K562 (cell line): ENCODE data around the gene FARSA. TPM values are rescaled to one million over a fixed set of nuclear protein-coding genes. Genes with fewer than 3 reads are reported as not detected.
A peak's percentile ranks its signal among the peaks of the same experiment; 100 is the strongest.

Experiments used
- DDX20 ChIP-seq: fragments of 450-650 bp; IDR thresholded peaks from 2 replicates; pipeline ENCODE4 v1.6.1; 2016; ENCODE audit warnings: missing genetic modification characterization, low read depth, mild to moderate bottlenecking, missing compliant biosample characterization, moderate library complexity
- KAT7 ChIP-seq: sonication (generic); formaldehyde crosslinking; IDR thresholded peaks from 2 replicates; pipeline ENCODE4 v1.8.0; 2022; ENCODE audit warnings: missing genetic modification reagents, mild to moderate bottlenecking, borderline replicate concordance
- NR3C1 ChIP-seq: sonication (generic); formaldehyde crosslinking; IDR thresholded peaks from 2 replicates; pipeline ENCODE4 v1.8.1; 2022; ENCODE audit warnings: missing genetic modification reagents
- POLR2A ChIP-seq: fragments of 450-650 bp; conservative IDR thresholded peaks from 2 replicates; pipeline ENCODE4 v1.6.1; 2016
- TAF15 ChIP-seq: fragments of 200-400 bp; formaldehyde crosslinking; IDR thresholded peaks from 2 replicates; pipeline ENCODE4 v1.6.1; 2017; ENCODE audit warnings: mild to moderate bottlenecking, low read depth, low read length, moderate library complexity
- ZBTB49 ChIP-seq: sonication (generic); formaldehyde crosslinking; IDR thresholded peaks from 2 replicates; pipeline ENCODE4 v1.8.0; 2022; ENCODE audit warnings: missing genetic modification reagents, mild to moderate bottlenecking, borderline replicate concordance
- ZC3H8 ChIP-seq: fragments of 450-650 bp; IDR thresholded peaks from 2 replicates; pipeline ENCODE4 v1.6.1; 2017
- ZKSCAN8 ChIP-seq: fragments of 200-800 bp; sonication (Bioruptor generic); IDR thresholded peaks from 2 replicates; pipeline ENCODE4 v1.6.1; 2016; ENCODE audit warnings: missing genetic modification characterization, missing compliant biosample characterization
- polyA plus RNA-seq, 8 experiments: library from polyadenylated mRNA; depleted of rRNA in 4 of 8; stranded (reverse) in 5 of 8; unstranded in 3 of 8; fragments of >200 nt; fragmentation: Nextera tagmentation in 2 of 8; fragmentation: Illumina TruSeq in 1 of 8; extraction: Ambion mirVana in 2 of 8; extraction: Trizol in 1 of 8; gene quantifications; 2 replicates each; pipeline versions ENCODE4 v1.2.1 to v1.2.3, GENCODE V29; 2011 to 2014; ENCODE audit warnings: inconsistent platforms in 1 of 8, missing spikeins in 1 of 8
- total RNA-seq, 7 experiments: library from RNA; depleted of rRNA in 6 of 7; stranded (reverse); fragments of >200 nt in 6 of 7; fragmentation: Illumina TruSeq in 2 of 7; extraction: Trizol in 2 of 7; gene quantifications; 2 replicates each; pipeline versions ENCODE4 v1.2.1 to v1.2.3, GENCODE V29; 2011 to 2021; ENCODE audit warnings: low replicate concordance in 1 of 7
- TF ChIP-seq, protein P1 (sequence below), 2 experiments: fragments of 200-800 bp in 1 of 2; sonication (Bioruptor generic) in 1 of 2; sonication (generic) in 1 of 2; formaldehyde crosslinking in 1 of 2; IDR thresholded peaks in 1 of 2; conservative IDR thresholded peaks in 1 of 2; 2 replicates each; pipeline versions ENCODE4 v1.5.0 to v1.6.1; 2016 to 2020; ENCODE audit warnings: missing compliant biosample characterization in 1 of 2, missing genetic modification characterization in 1 of 2, missing genetic modification reagents in 1 of 2
- TF ChIP-seq, protein P2 (sequence below): fragments of 200-600 bp; sonication (generic); IDR thresholded peaks from one replicate; pipeline ENCODE4 v1.6.1; 2012; ENCODE audit warnings: mild to moderate bottlenecking, low read depth, low read length, inconsistent platforms

Gene FARSA
- total and polyA plus RNA-seq, 9 of the 15 experiments (the other 6 are each of a cell fraction or from before 2014, with no cell fraction given), result 25.2 to 237 (median 89.6) TPM

DNA sequence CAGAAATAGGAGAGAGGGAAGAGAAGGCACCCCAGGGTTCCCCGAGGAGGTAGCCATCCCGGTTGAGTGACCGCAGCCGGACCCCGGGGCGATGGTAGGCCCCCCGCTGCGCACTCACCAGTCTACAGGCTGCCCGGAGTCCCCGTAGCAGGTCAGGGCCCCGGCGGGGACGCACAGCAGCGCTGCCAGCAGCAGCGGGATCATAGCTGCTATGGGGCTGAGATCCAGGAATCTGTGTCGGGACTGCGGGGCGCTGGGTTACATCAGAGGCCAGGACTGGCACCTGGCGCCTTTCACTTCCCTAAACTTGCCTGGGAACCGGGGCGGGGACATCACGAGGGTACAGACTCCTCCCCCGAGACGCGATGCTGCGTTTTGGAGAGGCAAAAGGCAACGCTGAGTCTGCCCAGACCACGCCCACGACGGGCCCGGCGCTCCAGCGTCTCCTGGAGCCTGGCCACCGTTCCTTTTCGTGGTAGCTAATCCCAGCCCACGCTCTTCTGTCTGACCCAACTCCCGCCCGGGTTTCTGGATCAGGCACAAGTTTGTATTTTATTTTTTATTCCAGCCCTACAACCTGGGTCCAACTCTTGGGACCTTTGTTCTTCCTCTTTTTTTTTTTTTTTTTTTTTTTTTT is 52.2 kb downstream of the FARSA start, which contains the start of gene DNASE2 (continued):
- TF ChIP-seq, protein P1, sequence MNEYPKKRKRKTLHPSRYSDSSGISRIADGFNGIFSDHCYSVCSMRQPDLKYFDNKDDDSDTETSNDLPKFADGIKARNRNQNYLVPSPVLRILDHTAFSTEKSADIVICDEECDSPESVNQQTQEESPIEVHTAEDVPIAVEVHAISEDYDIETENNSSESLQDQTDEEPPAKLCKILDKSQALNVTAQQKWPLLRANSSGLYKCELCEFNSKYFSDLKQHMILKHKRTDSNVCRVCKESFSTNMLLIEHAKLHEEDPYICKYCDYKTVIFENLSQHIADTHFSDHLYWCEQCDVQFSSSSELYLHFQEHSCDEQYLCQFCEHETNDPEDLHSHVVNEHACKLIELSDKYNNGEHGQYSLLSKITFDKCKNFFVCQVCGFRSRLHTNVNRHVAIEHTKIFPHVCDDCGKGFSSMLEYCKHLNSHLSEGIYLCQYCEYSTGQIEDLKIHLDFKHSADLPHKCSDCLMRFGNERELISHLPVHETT (CRISPR knock-in tag; conservative IDR thresholded peaks at IDR 0.05 in 1 of 2, IDR thresholded peaks at IDR 0.05 in 1 of 2), result peak in 1 of 2 experiments; percentile 72; a peak in 2 of 4 replicates
- TF ChIP-seq ZKSCAN8 (CRISPR knock-in tag), result no peak
- TF ChIP-seq KAT7 (CRISPR knock-in tag), result peak; percentile 39; the same call in 1 of the 2 replicates
- TF ChIP-seq DDX20, result no peak
- TF ChIP-seq TAF15, result 0 out of 2 replicates have a peak, but pooled peaks have one; percentile 45
- TF ChIP-seq ZBTB49 (CRISPR knock-in tag), result 0 out of 2 replicates have a peak, but pooled peaks have one; percentile 69
- TF ChIP-seq POLR2A, result peak; percentile 79
- TF ChIP-seq, protein P2, sequence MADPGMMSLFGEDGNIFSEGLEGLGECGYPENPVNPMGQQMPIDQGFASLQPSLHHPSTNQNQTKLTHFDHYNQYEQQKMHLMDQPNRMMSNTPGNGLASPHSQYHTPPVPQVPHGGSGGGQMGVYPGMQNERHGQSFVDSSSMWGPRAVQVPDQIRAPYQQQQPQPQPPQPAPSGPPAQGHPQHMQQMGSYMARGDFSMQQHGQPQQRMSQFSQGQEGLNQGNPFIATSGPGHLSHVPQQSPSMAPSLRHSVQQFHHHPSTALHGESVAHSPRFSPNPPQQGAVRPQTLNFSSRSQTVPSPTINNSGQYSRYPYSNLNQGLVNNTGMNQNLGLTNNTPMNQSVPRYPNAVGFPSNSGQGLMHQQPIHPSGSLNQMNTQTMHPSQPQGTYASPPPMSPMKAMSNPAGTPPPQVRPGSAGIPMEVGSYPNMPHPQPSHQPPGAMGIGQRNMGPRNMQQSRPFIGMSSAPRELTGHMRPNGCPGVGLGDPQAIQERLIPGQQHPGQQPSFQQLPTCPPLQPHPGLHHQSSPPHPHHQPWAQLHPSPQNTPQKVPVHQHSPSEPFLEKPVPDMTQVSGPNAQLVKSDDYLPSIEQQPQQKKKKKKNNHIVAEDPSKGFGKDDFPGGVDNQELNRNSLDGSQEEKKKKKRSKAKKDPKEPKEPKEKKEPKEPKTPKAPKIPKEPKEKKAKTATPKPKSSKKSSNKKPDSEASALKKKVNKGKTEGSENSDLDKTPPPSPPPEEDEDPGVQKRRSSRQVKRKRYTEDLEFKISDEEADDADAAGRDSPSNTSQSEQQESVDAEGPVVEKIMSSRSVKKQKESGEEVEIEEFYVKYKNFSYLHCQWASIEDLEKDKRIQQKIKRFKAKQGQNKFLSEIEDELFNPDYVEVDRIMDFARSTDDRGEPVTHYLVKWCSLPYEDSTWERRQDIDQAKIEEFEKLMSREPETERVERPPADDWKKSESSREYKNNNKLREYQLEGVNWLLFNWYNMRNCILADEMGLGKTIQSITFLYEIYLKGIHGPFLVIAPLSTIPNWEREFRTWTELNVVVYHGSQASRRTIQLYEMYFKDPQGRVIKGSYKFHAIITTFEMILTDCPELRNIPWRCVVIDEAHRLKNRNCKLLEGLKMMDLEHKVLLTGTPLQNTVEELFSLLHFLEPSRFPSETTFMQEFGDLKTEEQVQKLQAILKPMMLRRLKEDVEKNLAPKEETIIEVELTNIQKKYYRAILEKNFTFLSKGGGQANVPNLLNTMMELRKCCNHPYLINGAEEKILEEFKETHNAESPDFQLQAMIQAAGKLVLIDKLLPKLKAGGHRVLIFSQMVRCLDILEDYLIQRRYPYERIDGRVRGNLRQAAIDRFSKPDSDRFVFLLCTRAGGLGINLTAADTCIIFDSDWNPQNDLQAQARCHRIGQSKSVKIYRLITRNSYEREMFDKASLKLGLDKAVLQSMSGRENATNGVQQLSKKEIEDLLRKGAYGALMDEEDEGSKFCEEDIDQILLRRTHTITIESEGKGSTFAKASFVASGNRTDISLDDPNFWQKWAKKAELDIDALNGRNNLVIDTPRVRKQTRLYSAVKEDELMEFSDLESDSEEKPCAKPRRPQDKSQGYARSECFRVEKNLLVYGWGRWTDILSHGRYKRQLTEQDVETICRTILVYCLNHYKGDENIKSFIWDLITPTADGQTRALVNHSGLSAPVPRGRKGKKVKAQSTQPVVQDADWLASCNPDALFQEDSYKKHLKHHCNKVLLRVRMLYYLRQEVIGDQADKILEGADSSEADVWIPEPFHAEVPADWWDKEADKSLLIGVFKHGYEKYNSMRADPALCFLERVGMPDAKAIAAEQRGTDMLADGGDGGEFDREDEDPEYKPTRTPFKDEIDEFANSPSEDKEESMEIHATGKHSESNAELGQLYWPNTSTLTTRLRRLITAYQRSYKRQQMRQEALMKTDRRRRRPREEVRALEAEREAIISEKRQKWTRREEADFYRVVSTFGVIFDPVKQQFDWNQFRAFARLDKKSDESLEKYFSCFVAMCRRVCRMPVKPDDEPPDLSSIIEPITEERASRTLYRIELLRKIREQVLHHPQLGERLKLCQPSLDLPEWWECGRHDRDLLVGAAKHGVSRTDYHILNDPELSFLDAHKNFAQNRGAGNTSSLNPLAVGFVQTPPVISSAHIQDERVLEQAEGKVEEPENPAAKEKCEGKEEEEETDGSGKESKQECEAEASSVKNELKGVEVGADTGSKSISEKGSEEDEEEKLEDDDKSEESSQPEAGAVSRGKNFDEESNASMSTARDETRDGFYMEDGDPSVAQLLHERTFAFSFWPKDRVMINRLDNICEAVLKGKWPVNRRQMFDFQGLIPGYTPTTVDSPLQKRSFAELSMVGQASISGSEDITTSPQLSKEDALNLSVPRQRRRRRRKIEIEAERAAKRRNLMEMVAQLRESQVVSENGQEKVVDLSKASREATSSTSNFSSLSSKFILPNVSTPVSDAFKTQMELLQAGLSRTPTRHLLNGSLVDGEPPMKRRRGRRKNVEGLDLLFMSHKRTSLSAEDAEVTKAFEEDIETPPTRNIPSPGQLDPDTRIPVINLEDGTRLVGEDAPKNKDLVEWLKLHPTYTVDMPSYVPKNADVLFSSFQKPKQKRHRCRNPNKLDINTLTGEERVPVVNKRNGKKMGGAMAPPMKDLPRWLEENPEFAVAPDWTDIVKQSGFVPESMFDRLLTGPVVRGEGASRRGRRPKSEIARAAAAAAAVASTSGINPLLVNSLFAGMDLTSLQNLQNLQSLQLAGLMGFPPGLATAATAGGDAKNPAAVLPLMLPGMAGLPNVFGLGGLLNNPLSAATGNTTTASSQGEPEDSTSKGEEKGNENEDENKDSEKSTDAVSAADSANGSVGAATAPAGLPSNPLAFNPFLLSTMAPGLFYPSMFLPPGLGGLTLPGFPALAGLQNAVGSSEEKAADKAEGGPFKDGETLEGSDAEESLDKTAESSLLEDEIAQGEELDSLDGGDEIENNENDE, result no peak
- TF ChIP-seq NR3C1, result no peak
- TF ChIP-seq ZC3H8, result no peak
